Kidney (tissue), 14 donors: ENCODE data around the gene IRX1. TPM values are rescaled to one million over a fixed set of nuclear protein-coding genes. Genes with fewer than 3 reads are reported as not detected.

Experiments used
- DNase-seq, 5 donors: peaks; one replicate each; pipeline ENCODE4 v3.0.0-alpha.2; 2013 to 2020
- FAIRE-seq: peaks from 2 replicates; lab custom pipeline; 2012; peaks lifted over from hg19 to GRCh38; lab: Jason Lieb, UNC
- H3K27ac ChIP-seq, 2 donors: one replicate each; pipeline ENCODE4 v1.7.0; 2013; ENCODE audit warnings: low read depth in 2 of 2, low read length in 2 of 2, inconsistent platforms in 1 of 2
- H3K27me3 ChIP-seq: one replicate; pipeline ENCODE4 v1.7.1; 2013; ENCODE audit warnings: low read length, inconsistent platforms; ENCODE audit not compliant: control insufficient read depth, insufficient read depth
- H3K36me3 ChIP-seq, 3 donors: one replicate each; pipeline versions ENCODE4 v1.7.0 to v1.7.1; 2013; ENCODE audit warnings: low read length in 3 of 3, control low read depth in 1 of 3, inconsistent platforms in 1 of 3; ENCODE audit not compliant: insufficient read depth in 3 of 3, control insufficient read depth in 2 of 3
- H3K4me1 ChIP-seq, 3 donors: one replicate each; pipeline versions ENCODE4 v1.7.0 to v1.7.1; 2013; ENCODE audit warnings: low read length in 3 of 3, inconsistent platforms in 1 of 3, low read depth in 1 of 3; ENCODE audit not compliant: control insufficient read depth in 2 of 3, insufficient read depth in 2 of 3
- H3K4me3 ChIP-seq, 3 donors: one replicate each; pipeline versions ENCODE4 v1.7.0 to v1.8.1; 2013; ENCODE audit warnings: low read length in 3 of 3, control low read depth in 1 of 3, inconsistent platforms in 1 of 3
- H3K9ac ChIP-seq, 3 donors: one replicate each; pipeline versions ENCODE4 v1.7.0 to v1.7.1; 2013; ENCODE audit warnings: low read length in 3 of 3, control low read depth in 1 of 3, inconsistent platforms in 1 of 3
- H3K9me3 ChIP-seq, 3 donors: one replicate each; pipeline versions ENCODE4 v1.7.0 to v1.7.1; 2013; ENCODE audit warnings: low read length in 3 of 3, control low read depth in 1 of 3, inconsistent platforms in 1 of 3; ENCODE audit not compliant: control insufficient read depth in 2 of 3, insufficient read depth in 1 of 3
- CTCF ChIP-seq: IDR thresholded peaks from 3 replicates; pipeline ENCODE4 v1.5.1; 2012; ENCODE audit warnings: mild to moderate bottlenecking, moderate library complexity, borderline replicate concordance; ENCODE audit not compliant: insufficient read depth; ENCODE audit errors: extremely low read depth
- intact Hi-C: fragments of 100-400 bp; cut with DNase I; formaldehyde crosslinking; loops from one replicate; pipeline ENCODE4 v1.11.1; 2022
- polyA plus RNA-seq: library from polyadenylated mRNA; stranded (reverse); fragments of 350-450 nt; fragmentation: Illumina TruSeq; extraction: RNeasy Lipid Tissue Mini Kit (QIAGEN cat#74804); gene quantifications from one replicate; pipeline ENCODE4 v1.2.3, GENCODE V29; 2014; ENCODE audit warnings: low read depth, low replicate concordance; ENCODE audit not compliant: insufficient read depth
- total RNA-seq: library from RNA; stranded (reverse); fragmentation: NEBNext Ultra II Directional; extraction: Animal tissue kit (Norgen Biotek cat#: 25700); gene quantifications from one replicate; pipeline ENCODE4 v1.2.1, GENCODE V29; 2021
- donor health status: control.
- donor health status: control.
- donor health status: control.
- donor health status: control.
- donor health status: control.
- donor health status: DM: yes; HTN: yes; CAD: no.
- donor health status: Normal renal cell carcinoma (clear cell type).

The IRX1 gene
- total and polyA plus RNA-seq, 2 donors from 2014 or later = 17.3 to 62.0 TPM

DNA sequence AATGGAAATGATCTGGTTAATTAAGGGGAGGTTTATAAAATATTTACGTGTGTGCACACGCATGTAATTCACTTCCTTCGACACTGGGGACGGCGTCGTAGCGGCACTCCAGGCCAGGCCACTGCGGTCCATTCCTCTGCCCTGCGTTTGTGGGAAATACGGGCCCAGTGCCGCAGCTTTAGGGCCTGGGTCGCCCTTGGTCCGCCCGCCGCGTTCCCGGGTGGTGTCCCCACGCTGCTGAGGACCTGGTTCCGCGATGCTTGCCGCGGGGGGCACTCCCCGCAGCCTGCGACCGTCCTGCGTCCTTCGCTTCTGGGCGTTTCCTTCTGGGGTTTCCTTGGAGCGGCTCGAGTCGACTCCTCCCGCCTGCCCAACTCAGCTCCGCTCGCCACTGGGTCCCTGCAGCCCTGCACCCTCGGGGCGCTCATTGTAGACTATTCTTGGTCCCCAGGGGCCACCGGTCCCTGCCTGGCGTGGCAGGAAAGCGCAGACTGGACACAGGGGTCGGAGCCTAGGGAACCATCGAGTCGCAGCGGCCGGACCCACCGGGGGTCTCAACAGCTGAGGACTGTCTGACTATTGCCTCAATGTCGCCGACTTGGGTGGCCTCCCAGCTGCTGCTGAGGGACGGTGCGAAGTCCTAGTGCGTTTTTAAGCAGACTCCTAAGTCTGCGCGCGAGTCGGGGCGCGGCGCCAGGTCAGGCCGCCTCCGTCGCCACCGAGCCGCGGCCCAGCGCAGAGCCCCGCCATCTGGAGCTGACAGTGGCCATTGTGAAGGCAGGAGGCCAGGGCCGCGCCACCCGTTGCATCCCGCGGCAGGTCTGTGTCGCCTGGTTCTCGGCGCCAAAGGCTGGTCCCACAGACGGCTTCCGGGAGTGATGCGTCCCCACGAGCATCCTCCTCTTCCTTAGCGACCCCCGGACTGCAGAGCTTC lies 4.4 kb upstream of the IRX1 start:
- Histone ChIP-seq H3K4me1 (peaks cover 0 to 5% (median 0%) of the 10 kb centered on the region in 3 donors), H3K9ac (no peak overlapping the region), H3K4me3 (no peak overlapping the region), H3K9me3 (no peaks in the 10 kb centered on the region), H3K36me3 (no peaks in the 10 kb centered on the region), H3K27me3 (peaks cover 64% of the 10 kb centered on the region), H3K27ac (no peak overlapping the region)
- intact Hi-C loops = no loop called here
- TF ChIP-seq CTCF = no peak
- FAIRE-seq (no peak), DNase-seq (peak in 4 of 5 donors; percentile 19 to 66 (median 45))

DNA sequence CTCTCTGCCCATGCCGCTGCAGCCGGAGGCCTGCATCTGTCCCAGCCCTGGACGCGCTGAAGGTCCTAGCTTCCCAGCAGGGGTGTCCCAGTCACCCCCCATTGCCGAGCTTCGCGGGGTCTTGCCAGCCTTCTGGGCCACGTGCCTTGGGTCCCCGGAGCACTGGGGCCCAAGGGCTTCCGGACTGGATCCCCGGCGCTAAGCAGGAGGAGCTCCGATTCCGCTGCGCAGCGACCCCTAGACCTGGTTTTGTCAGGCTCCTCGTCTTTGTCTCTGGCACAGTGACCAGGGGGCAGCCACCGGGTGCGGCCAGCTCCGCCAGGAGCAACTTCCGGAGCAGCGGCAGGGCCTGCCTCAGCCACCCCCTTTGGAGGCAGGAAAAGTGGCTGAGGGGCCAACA lies 3.3 kb upstream of the IRX1 start:
- Histone ChIP-seq H3K36me3 (no peaks in the 10 kb centered on the region), H3K27ac (no peak overlapping the region), H3K9ac (no peak overlapping the region), H3K27me3 (peaks cover 62% of the 10 kb centered on the region), H3K4me1 (peaks cover 0 to 5% (median 0%) of the 10 kb centered on the region in 3 donors), H3K4me3 (no peak overlapping the region), H3K9me3 (no peaks in the 10 kb centered on the region)
- intact Hi-C loops = no loop called here
- DNase-seq = peak in 4 of 5 donors; percentile 39 to 65 (median 51)
- no peak for TF ChIP-seq CTCF
- no peak for FAIRE-seq

DNA sequence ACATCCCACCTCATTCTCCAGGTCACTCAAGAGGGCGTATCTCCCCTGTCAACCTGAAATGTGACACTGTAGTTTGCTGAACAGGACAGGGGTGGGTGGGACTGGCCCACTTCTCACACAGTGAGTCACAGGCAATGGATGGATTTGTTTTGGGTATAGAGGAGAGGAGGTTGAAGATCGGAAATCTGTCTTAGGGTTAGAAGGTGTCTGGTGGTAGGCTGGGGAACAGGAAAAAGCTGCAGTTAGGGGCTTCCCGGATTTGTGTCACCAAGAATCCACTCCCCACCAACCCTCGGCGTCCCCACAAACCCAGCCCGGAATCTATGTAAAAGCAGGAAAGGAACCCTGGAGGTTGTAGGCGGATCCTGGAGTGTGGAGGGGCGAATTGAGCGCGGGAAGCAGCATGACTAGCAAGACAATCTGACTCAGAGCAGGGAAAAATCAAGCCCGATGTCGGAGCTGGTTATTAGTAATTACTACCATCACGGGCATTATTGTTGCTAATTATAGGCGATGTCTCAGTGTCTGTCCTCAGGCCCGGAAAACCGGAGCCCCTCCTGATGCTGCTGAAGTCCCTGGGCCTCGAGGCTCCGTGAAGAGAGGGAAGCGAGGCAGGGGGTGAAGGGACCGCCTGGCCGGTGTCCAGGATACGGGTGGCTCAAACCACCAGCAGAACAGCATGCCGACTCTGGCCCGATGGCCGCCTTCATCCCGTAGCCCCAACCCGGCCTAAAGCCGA lies 1.7 kb upstream of the IRX1 start:
- no peak for FAIRE-seq

More for the DNA sequence above, 1.7 kb upstream of the IRX1 start:
- Histone ChIP-seq H3K9me3 (no peaks in the 10 kb centered on the region), H3K9ac (no peak overlapping the region), H3K27ac (no peak overlapping the region), H3K4me3 (peak overlapping the region in 1 of 3 donors; percentile 17), H3K36me3 (no peaks in the 10 kb centered on the region), H3K27me3 (peaks cover 61% of the 10 kb centered on the region), H3K4me1 (peaks cover 0 to 5% (median 0%) of the 10 kb centered on the region in 3 donors)
- peak in 4 of 5 donors; percentile 22 to 67 (median 35) for DNase-seq
- TF ChIP-seq CTCF = no peak
- intact Hi-C loops = no loop called here
